ENCODE results near the gene ZXDC.

GRCh38 chr3:126390751-126391150, 84.9 kb downstream of the ZXDC start:
- TF ChIP-seq YY1 (IDR thresholded peaks at IDR 0.05; ENCODE audit: insufficient read depth, insufficient read length) (no peak), SUZ12 (IDR thresholded peaks at IDR 0.05; ENCODE audit: extremely low read depth, insufficient read depth, insufficient read length) (no peak)
